Fibroblast of mammary gland (primary cell): ENCODE data around the gene PPP1R36.
A peak's percentile ranks its signal among the peaks of the same experiment; 100 is the strongest.

ENCODE experiments used
- DNase-seq: peaks from one replicate; pipeline ENCODE4 v3.0.0-alpha.2; 2010; ENCODE audit warnings: low read depth
- H3K4me3 ChIP-seq: 2 replicates; pipeline ENCODE4 v1.5.1; 2011; ENCODE audit warnings: low read depth, mild to moderate bottlenecking, low read length, moderate library complexity; ENCODE audit not compliant: control insufficient read depth
- CTCF ChIP-seq: conservative IDR thresholded peaks from 2 replicates; pipeline ENCODE4 v1.5.1; 2011; ENCODE audit warnings: low read depth, low read length, inconsistent platforms; ENCODE audit not compliant: control insufficient read depth, insufficient read depth

Gene PPP1R36

GRCh38 chr14:64504310-64504896 is 45.4 kb upstream of the PPP1R36 start, which contains the start of gene ZBTB1:
TSS of gene ZBTB1 (plus strand) at chr14:64504770. CDS start at chr14:64521505, 16,735 bp downstream.
- peak; percentile 85 for DNase-seq
- peak within 1 kb of the TSS; percentile 75 for H3K4me3 ChIP-seq
- no peak for TF ChIP-seq CTCF

GRCh38 chr14:64504897-64505794 is 44.6 kb upstream of the PPP1R36 start:
- TF ChIP-seq CTCF, result no peak
- peak overlapping the region; percentile 75 for H3K4me3 ChIP-seq
- peak; percentile 79 for DNase-seq

GRCh38 chr14:64506721-64507120 is 43.0 kb upstream of the PPP1R36 start:
- no peak for TF ChIP-seq CTCF
- peak overlapping the region; percentile 21 for H3K4me3 ChIP-seq
- no peak for DNase-seq

- TF ChIP-seq CTCF, result no peak
- no peak overlapping the region for H3K4me3 ChIP-seq
- DNase-seq, result peak; percentile 75
These were observed 42.2 kb upstream of the PPP1R36 start for GRCh38 chr14:64507376-64508156.

GRCh38 chr14:64508215-64508776 is 41.5 kb upstream of the PPP1R36 start:
- TF ChIP-seq CTCF, result no peak

GRCh38 chr14:64509036-64509435 is 40.7 kb upstream of the PPP1R36 start:
- DNase-seq, result no peak
- H3K4me3 ChIP-seq, result no peak overlapping the region
- TF ChIP-seq CTCF, result no peak

More at GRCh38 chr14:64508215-64508776, 41.5 kb upstream of the PPP1R36 start:
- no peak for DNase-seq
- H3K4me3 ChIP-seq, result no peak overlapping the region
